GM12892 (cell line): Measurements from ENCODE around the gene DRAXIN.
A peak's percentile ranks its signal among the peaks of the same experiment; 100 is the strongest.

Source experiments
- DNase-seq: peaks from one replicate; pipeline ENCODE4 v3.0.0; 2011; ENCODE audit not compliant: insufficient read length
- FAIRE-seq: peaks from 2 replicates; lab custom pipeline; 2011; peaks lifted over from hg19 to GRCh38; lab: Jason Lieb, UNC
- POLR2A ChIP-seq: IDR thresholded peaks from 2 replicates; pipeline ENCODE4 v1.6.1; 2011; ENCODE audit warnings: low read depth, low read length, control low read depth
- POLR2AphosphoS5 ChIP-seq: IDR thresholded peaks from 2 replicates; pipeline ENCODE4 v1.6.1; 2011; ENCODE audit warnings: low read depth, low read length, control low read depth
- TAF1 ChIP-seq: IDR thresholded peaks from 2 replicates; pipeline ENCODE4 v1.6.1; 2011; ENCODE audit warnings: low read depth, mild to moderate bottlenecking, control low read depth, low read length, borderline replicate concordance

DRAXIN gene

DNA sequence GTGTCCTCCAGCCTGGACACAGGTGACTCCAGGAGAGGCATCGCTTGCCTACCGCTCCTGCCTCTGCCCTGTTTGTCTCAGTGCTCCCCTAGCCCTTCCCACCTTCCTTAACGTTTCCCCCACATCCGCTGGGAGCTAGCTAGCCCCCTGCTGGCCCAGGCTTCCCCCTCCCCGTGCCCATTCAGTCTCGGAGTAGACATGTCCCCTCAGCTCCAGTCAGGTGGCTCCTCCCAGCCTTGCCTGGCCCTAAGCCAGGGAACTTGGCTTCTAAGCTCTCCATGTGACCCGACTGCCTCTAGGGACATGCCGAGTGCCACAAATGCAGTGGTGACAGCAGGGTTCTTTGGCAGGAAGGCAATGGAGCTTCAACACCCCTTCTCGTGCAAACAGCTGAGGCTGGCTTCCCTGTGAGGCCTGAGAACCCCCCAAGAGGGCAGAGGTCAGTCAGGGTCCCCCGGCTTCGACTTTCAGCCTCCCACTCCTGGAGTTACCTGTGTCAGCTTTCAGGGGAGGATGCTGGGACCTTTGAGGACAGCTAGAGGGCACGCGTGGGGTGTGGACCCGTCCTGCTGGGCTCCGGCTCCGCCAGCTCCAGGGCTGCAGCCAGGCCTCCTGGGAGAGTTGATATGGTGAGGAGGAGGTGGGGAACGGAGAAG lies 16.2 kb downstream of the DRAXIN start:
- no peak for FAIRE-seq
- DNase-seq: no peak
- no peak for TF ChIP-seq POLR2A
- no peak for TF ChIP-seq POLR2AphosphoS5
- no peak for TF ChIP-seq TAF1

GRCh38 chr1:11708554-11709350 lies 17.2 kb downstream of the DRAXIN start:
- DNase-seq (no peak), FAIRE-seq (no peak)
- TF ChIP-seq POLR2A: no peak
- no peak for TF ChIP-seq TAF1
- no peak for TF ChIP-seq POLR2AphosphoS5

- no peak for FAIRE-seq
- no peak for DNase-seq
- TF ChIP-seq POLR2AphosphoS5: no peak
These were observed 20.0 kb downstream of the DRAXIN start for GRCh38 chr1:11711490-11711889.

DNA sequence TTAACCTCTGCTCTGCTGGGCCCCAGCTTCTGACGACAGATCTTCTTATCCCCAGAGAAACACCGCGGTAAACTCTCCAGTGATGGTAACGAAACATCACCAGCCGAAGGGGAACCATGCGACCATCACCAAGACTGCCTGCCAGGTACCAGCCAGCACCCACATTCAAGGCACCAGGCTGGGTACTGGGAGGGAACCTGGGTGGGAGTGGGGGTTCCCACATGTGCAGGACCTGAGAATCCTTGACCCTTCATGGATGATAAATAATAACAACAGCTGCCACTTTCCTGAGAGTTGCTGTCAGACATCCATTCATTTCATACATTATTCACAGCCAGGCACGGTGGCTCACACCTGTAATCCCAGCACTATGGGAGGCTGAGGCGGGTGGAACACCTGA lies 20.8 kb downstream of the DRAXIN start:
- FAIRE-seq (no peak), DNase-seq (no peak)
- no peak for TF ChIP-seq POLR2AphosphoS5

DNA sequence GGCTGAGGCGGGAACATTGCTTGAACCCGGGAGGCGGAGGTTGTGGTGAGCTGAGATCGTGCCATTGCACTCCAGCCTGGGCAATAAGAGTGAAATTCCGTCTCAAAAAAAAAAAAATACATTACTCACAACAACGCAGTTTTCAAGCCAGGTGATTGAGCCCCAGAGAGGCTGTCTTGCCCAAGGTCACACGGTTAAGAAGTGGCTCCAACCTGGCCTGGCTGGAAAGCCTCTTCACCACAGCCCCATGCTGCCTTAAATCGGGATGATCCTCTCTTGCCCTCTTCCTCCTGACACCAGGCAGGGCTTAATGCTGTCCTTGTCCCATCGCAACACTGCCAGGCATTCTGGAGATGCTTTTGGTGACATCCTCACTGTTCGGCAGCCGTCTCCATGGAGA lies 21.6 kb downstream of the DRAXIN start:
- DNase-seq (no peak), FAIRE-seq (no peak)
- TF ChIP-seq POLR2AphosphoS5 (no peak), POLR2A (no peak), TAF1 (no peak)

- no peak for TF ChIP-seq POLR2AphosphoS5
- no peak for TF ChIP-seq POLR2A
- TF ChIP-seq TAF1: no peak
- DNase-seq (no peak), FAIRE-seq (no peak)
These were observed 23.5 kb downstream of the DRAXIN start for GRCh38 chr1:11714831-11715575.

DNA sequence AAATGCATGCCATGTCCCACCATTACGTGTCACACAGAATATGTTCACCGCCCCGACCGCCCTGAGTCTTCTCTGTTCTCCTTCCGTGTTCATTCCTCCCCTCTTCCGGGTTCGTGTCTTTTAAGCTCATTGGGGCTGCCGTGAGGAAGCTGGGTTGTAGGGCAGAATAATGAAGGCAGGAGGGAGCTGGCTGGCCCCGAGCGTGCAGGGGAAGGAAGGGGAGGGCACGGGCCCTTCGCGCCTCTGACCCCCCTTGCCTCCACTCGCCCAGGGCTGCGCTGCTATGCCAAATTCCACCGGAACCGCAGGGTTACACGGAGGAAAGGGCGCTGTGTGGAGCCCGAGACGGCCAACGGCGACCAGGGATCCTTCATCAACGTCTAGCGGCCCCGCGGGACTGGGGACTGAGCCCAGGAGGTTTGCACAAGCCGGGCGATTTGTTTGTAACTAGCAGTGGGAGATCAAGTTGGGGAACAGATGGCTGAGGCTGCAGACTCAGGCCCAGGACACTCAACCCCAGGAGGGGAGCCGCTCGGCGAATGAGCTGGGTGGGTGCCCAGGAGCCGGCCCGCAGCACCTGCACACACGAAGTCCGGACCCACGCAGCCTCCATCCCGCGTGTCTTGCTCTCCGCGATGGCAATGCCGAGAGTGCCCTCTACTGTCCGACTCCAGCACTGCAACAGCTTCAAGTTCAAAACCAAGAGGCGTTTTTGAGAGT lies 28.0 kb downstream of the DRAXIN start:
- DNase-seq: peak; percentile 74
- no peak for TF ChIP-seq TAF1
- TF ChIP-seq POLR2A: no peak; the same call in 1 of the 2 replicates
- TF ChIP-seq POLR2AphosphoS5: no peak
- peak; percentile 96 for FAIRE-seq

- FAIRE-seq: no peak
- TF ChIP-seq POLR2AphosphoS5: no peak
- TF ChIP-seq POLR2A: no peak
- TF ChIP-seq TAF1: no peak
- DNase-seq: no peak
These were observed 28.5 kb downstream of the DRAXIN start for GRCh38 chr1:11720033-11720376.

DNA sequence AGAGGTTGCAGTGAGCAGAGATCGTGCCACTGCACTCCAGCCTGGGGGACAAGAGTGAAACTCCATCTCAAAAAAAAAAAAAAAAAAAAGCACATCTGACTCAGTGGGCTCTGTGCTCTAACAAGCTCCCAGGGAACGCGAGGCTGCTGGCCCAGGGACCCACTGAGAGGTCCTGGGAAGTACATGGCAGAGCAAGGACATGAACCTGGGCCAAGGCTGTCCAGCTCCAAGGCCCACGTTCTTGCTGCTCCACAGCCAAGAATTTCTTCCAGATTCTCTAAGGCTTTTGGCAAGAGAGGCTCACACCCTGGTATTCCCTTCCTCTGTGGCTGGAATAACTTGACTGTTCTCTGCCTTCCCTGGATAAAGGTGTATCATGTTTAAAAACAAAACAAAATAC lies 29.0 kb downstream of the DRAXIN start:
- no peak for FAIRE-seq
- DNase-seq: no peak
- TF ChIP-seq POLR2AphosphoS5 (no peak), TAF1 (no peak), POLR2A (no peak)

DNA sequence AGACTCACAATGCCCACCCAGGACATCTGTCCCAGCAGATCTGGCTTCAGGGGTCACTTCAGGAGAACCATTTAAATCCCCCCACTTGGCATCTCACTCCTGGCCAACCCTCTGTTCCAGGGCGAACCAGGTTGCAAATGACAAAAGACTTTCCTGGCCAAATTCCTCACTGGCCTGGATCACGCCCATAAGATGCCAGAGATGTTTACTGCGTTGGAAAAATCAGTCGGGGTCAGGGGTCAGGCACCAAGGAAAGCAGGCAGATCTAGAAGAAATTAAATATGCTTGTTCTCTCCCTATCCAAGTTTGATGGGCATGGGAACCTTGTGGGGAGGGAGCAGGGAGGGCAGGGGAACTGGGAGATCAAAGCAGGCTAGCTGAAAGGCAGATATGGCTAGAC lies 29.8 kb downstream of the DRAXIN start:
- FAIRE-seq (no peak), DNase-seq (no peak)
- TF ChIP-seq TAF1 (no peak), POLR2A (no peak), POLR2AphosphoS5 (no peak)

DNA sequence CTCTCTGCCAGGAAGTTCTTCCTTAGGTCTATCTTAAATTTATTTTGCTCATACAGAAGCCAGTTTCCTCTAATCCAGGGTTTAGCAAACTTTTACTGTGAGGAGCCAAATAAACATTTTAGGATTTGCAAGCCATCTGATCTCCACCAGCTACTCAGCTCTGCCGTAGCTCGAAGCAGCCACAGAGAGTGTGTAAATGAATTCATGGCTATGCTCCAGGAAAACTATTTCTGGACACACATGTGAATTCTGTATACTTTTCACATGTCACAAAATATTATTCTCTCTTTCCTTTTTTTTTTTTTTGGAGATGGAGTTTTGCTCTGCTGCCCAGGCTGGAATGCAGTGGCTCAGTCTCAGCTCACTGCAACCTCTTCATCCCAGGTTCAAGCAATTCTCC lies 31.0 kb downstream of the DRAXIN start:
- DNase-seq (no peak), FAIRE-seq (no peak)
- TF ChIP-seq POLR2AphosphoS5: no peak
- no peak for TF ChIP-seq POLR2A
- TF ChIP-seq TAF1: no peak
